WTC11 (cell line): ENCODE data around the gene FBXL4. TPM values are rescaled to one million over a fixed set of nuclear protein-coding genes. Genes with fewer than 3 reads are reported as not detected.

ENCODE experiments used
- ATAC-seq: fragments of 200-7000 bp; cut with Tn5 transposase; 2 replicates; pipeline ENCODE4 v1.10.0; 2021; ENCODE audit warnings: mild to moderate bottlenecking, moderate library complexity
- CTCF ChIA-PET: fragments of 300-600 bp; sonication (Branson Sonifier 250); formaldehyde crosslinking; loops from one replicate; lab custom pipeline; 2021; ENCODE audit warnings: antibody characterized with exemption; lab: Charles Lee
- POLR2A ChIA-PET: fragments of 350-600 bp; sonication (Branson Sonifier 250); formaldehyde crosslinking; loops from one replicate; lab custom pipeline; 2021; ENCODE audit warnings: antibody characterized with exemption; lab: Charles Lee
- DNase-seq: peaks from one replicate; pipeline ENCODE4 v3.0.0; 2021; ENCODE audit warnings: low spot score
- H3K27ac Mint-ChIP-seq: 2 replicates; pipeline ENCODE4 v1.8.0; 2021; ENCODE audit warnings: mixed read lengths
- H3K27me3 Mint-ChIP-seq: 2 replicates; pipeline ENCODE4 v1.8.0; 2021; ENCODE audit warnings: low read depth, mild to moderate bottlenecking, moderate library complexity, mixed read lengths
- H3K36me3 Mint-ChIP-seq: 2 replicates; pipeline ENCODE4 v1.8.0; 2021; ENCODE audit warnings: mixed read lengths
- H3K4me1 Mint-ChIP-seq: 2 replicates; pipeline ENCODE4 v1.8.0; 2022; ENCODE audit warnings: mixed read lengths
- H3K4me3 Mint-ChIP-seq: 2 replicates; pipeline ENCODE4 v1.8.0; 2021; ENCODE audit warnings: mild to moderate bottlenecking, moderate library complexity, mixed read lengths
- H3K9me3 Mint-ChIP-seq: 2 replicates; pipeline ENCODE4 v1.8.0; 2021; ENCODE audit warnings: mixed read lengths
- ATF2 ChIP-seq: sonication (generic); formaldehyde crosslinking; IDR thresholded peaks from 2 replicates; pipeline ENCODE4 v1.8.1; 2022; ENCODE audit warnings: low read depth, missing genetic modification reagents, borderline replicate concordance
- CDX4 ChIP-seq: fragments of 250-450 bp; sonication (Bioruptor Pico); IDR thresholded peaks from 2 replicates; pipeline ENCODE4 v1.9.0; 2021; ENCODE audit warnings: moderate library complexity, mild to moderate bottlenecking, inconsistent platforms, borderline replicate concordance
- NFATC4 ChIP-seq: fragments of 250-450 bp; sonication (Bioruptor Pico); IDR thresholded peaks from 2 replicates; pipeline ENCODE4 v1.9.0; 2021; ENCODE audit warnings: mild to moderate bottlenecking
- NR3C1 ChIP-seq: sonication (generic); formaldehyde crosslinking; conservative IDR thresholded peaks from 2 replicates; pipeline ENCODE4 v1.8.1; 2023; ENCODE audit warnings: low read depth, mild to moderate bottlenecking, missing genetic modification reagents
- OVOL2 ChIP-seq: fragments of 250-450 bp; sonication (Bioruptor Pico); IDR thresholded peaks from 2 replicates; pipeline ENCODE4 v1.9.0; 2021; ENCODE audit warnings: mild to moderate bottlenecking, borderline replicate concordance
- SOX15 ChIP-seq: fragments of 250-450 bp; sonication (Bioruptor Pico); IDR thresholded peaks from 2 replicates; pipeline ENCODE4 v1.9.0; 2021; ENCODE audit warnings: mild to moderate bottlenecking
- SP1 ChIP-seq: sonication (generic); formaldehyde crosslinking; conservative IDR thresholded peaks from 2 replicates; pipeline ENCODE4 v1.8.1; 2022; ENCODE audit warnings: missing genetic modification reagents
- ZNF138 ChIP-seq: sonication (generic); formaldehyde crosslinking; conservative IDR thresholded peaks from 2 replicates; pipeline ENCODE4 v1.8.1; 2022; ENCODE audit warnings: mild to moderate bottlenecking, moderate library complexity, missing genetic modification reagents
- ZNF317 ChIP-seq: sonication (generic); formaldehyde crosslinking; IDR thresholded peaks from 2 replicates; pipeline ENCODE4 v1.8.1; 2023; ENCODE audit warnings: low read depth, mild to moderate bottlenecking, moderate library complexity, missing genetic modification reagents, borderline replicate concordance
- ZNF532 ChIP-seq: fragments of 250-450 bp; sonication (Bioruptor Pico); IDR thresholded peaks from 2 replicates; pipeline ENCODE4 v1.9.0; 2021; ENCODE audit warnings: mild to moderate bottlenecking, borderline replicate concordance
- total RNA-seq: library from RNA; stranded (reverse); gene quantifications from 3 replicates; pipeline ENCODE4 v1.2.3, GENCODE V29; 2021
- TF ChIP-seq, protein P1 (sequence below): sonication (generic); formaldehyde crosslinking; IDR thresholded peaks from 2 replicates; pipeline ENCODE4 v1.8.1; 2023; ENCODE audit warnings: mild to moderate bottlenecking, missing genetic modification reagents
- TF ChIP-seq, protein P2 (sequence below): sonication (generic); formaldehyde crosslinking; IDR thresholded peaks from 2 replicates; pipeline ENCODE4 v1.8.1; 2023; ENCODE audit warnings: mild to moderate bottlenecking, missing genetic modification reagents, borderline replicate concordance
- TF ChIP-seq, protein P3 (sequence below): sonication (generic); formaldehyde crosslinking; IDR thresholded peaks from 2 replicates; pipeline ENCODE4 v1.8.0; 2023; ENCODE audit warnings: missing genetic modification reagents

FBXL4 gene
- total RNA-seq, 1 experiment from 2014 or later, result 10.3 TPM

GRCh38 chr6:98821756-98822405 is 125.9 kb downstream of the FBXL4 start:
- ATAC-seq (no peak), DNase-seq (no peak)
- H3K4me3 Mint-ChIP-seq, result no peak overlapping the region
- peaks cover 75% of the 10 kb centered on the region for H3K27me3 Mint-ChIP-seq
- TF ChIP-seq ZNF532 (CRISPR knock-in tag) (no peak), NFATC4 (CRISPR knock-in tag) (no peak), ZNF317 (CRISPR knock-in tag) (no peak), ATF2 (CRISPR knock-in tag) (no peak), OVOL2 (CRISPR knock-in tag) (no peak), SOX15 (CRISPR knock-in tag) (no peak), NR3C1 (no peak), SP1 (CRISPR knock-in tag) (no peak), CDX4 (CRISPR knock-in tag) (no peak), ZNF138 (no peak)
- TF ChIP-seq, protein P1, sequence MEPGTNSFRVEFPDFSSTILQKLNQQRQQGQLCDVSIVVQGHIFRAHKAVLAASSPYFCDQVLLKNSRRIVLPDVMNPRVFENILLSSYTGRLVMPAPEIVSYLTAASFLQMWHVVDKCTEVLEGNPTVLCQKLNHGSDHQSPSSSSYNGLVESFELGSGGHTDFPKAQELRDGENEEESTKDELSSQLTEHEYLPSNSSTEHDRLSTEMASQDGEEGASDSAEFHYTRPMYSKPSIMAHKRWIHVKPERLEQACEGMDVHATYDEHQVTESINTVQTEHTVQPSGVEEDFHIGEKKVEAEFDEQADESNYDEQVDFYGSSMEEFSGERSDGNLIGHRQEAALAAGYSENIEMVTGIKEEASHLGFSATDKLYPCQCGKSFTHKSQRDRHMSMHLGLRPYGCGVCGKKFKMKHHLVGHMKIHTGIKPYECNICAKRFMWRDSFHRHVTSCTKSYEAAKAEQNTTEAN (CRISPR knock-in tag), result no peak
- TF ChIP-seq, protein P2, sequence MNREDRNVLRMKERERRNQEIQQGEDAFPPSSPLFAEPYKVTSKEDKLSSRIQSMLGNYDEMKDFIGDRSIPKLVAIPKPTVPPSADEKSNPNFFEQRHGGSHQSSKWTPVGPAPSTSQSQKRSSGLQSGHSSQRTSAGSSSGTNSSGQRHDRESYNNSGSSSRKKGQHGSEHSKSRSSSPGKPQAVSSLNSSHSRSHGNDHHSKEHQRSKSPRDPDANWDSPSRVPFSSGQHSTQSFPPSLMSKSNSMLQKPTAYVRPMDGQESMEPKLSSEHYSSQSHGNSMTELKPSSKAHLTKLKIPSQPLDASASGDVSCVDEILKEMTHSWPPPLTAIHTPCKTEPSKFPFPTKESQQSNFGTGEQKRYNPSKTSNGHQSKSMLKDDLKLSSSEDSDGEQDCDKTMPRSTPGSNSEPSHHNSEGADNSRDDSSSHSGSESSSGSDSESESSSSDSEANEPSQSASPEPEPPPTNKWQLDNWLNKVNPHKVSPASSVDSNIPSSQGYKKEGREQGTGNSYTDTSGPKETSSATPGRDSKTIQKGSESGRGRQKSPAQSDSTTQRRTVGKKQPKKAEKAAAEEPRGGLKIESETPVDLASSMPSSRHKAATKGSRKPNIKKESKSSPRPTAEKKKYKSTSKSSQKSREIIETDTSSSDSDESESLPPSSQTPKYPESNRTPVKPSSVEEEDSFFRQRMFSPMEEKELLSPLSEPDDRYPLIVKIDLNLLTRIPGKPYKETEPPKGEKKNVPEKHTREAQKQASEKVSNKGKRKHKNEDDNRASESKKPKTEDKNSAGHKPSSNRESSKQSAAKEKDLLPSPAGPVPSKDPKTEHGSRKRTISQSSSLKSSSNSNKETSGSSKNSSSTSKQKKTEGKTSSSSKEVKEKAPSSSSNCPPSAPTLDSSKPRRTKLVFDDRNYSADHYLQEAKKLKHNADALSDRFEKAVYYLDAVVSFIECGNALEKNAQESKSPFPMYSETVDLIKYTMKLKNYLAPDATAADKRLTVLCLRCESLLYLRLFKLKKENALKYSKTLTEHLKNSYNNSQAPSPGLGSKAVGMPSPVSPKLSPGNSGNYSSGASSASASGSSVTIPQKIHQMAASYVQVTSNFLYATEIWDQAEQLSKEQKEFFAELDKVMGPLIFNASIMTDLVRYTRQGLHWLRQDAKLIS, result no peak
- TF ChIP-seq, protein P3, sequence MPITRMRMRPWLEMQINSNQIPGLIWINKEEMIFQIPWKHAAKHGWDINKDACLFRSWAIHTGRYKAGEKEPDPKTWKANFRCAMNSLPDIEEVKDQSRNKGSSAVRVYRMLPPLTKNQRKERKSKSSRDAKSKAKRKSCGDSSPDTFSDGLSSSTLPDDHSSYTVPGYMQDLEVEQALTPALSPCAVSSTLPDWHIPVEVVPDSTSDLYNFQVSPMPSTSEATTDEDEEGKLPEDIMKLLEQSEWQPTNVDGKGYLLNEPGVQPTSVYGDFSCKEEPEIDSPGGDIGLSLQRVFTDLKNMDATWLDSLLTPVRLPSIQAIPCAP, result no peak
- ChIA-PET CTCF (no interaction called here), POLR2A (interaction anchor here (0.6 kb wide), 1 partner anchor 20 kb away, joined by 3 read pairs; no protein-coding TSS in a partner anchor)
- no peak overlapping the region for H3K27ac Mint-ChIP-seq
- H3K36me3 Mint-ChIP-seq, result no peaks in the 10 kb centered on the region
- H3K9me3 Mint-ChIP-seq, result no peaks in the 10 kb centered on the region
- peaks cover 32% of the 10 kb centered on the region for H3K4me1 Mint-ChIP-seq

Other genes starting within 250 kb of the FBXL4 start
- 0.07 to 0.14 TPM (median 0.14 TPM) in 3 replicates for gene POU3F2, start 113.4 kb downstream of the FBXL4 start, total RNA-seq